CD4-positive, alpha-beta T cell treated with Interleukin-6 for 4 hours (primary cell): ENCODE measurements around the gene PACSIN2.
A peak's percentile ranks its signal among the peaks of the same experiment; 100 is the strongest.

Experiments used
- DNase-seq: peaks from one replicate; pipeline ENCODE4 v3.0.0-alpha.2; 2020; ENCODE audit warnings: mixed read lengths

The PACSIN2 gene

GRCh38 chr22:42878561-42879305, 136.2 kb downstream of the PACSIN2 start:
- DNase-seq: no peak

GRCh38 chr22:42877597-42878340, 137.2 kb downstream of the PACSIN2 start:
- no peak for DNase-seq

GRCh38 chr22:42877158-42877557, 137.8 kb downstream of the PACSIN2 start:
- DNase-seq: no peak

- DNase-seq: no peak
Observed at GRCh38 chr22:42876041-42876440, 138.9 kb downstream of the PACSIN2 start.

GRCh38 chr22:42874010-42874409, 140.9 kb downstream of the PACSIN2 start:
- no peak for DNase-seq

GRCh38 chr22:42873356-42873755, 141.6 kb downstream of the PACSIN2 start:
- DNase-seq: no peak

- no peak for DNase-seq
Observed at GRCh38 chr22:42872821-42873220, 142.1 kb downstream of the PACSIN2 start.

- DNase-seq: no peak
Observed at GRCh38 chr22:42871146-42872050, 143.6 kb downstream of the PACSIN2 start.

- no peak for DNase-seq
Observed at GRCh38 chr22:42869888-42870480, 145.0 kb downstream of the PACSIN2 start.

- no peak for DNase-seq
Observed at GRCh38 chr22:42869463-42869862, 145.5 kb downstream of the PACSIN2 start.

- DNase-seq: no peak
Observed at GRCh38 chr22:42868751-42869251, 146.1 kb downstream of the PACSIN2 start.

GRCh38 chr22:42866100-42866499, 148.8 kb downstream of the PACSIN2 start:
- no peak for DNase-seq

- no peak for DNase-seq
Observed at GRCh38 chr22:42865536-42865935, 149.4 kb downstream of the PACSIN2 start.

- DNase-seq: peak; percentile 27
Observed at GRCh38 chr22:42863349-42863961, 151.5 kb downstream of the PACSIN2 start.

GRCh38 chr22:42862045-42862734, 152.8 kb downstream of the PACSIN2 start:
- no peak for DNase-seq

- no peak for DNase-seq
Observed at GRCh38 chr22:42860968-42861367, 154.0 kb downstream of the PACSIN2 start.

- DNase-seq: no peak
Observed at GRCh38 chr22:42857845-42858481, 157.0 kb downstream of the PACSIN2 start.

GRCh38 chr22:42856865-42857704, 157.9 kb downstream of the PACSIN2 start, which contains the start of gene ARFGAP3:
ARFGAP3 (minus strand) TSS chr22:42857273; CDS start chr22:42857182, 91 bp downstream.
- DNase-seq: peak; percentile 94

GRCh38 chr22:42856179-42856864, 158.6 kb downstream of the PACSIN2 start:
- DNase-seq: peak; percentile 73
